GM12874 (cell line): ENCODE measurements around the gene ADCY5.
A peak's percentile ranks its signal among the peaks of the same experiment; 100 is the strongest.

Source experiments
- CTCF ChIP-seq: IDR thresholded peaks from 2 replicates; pipeline ENCODE4 v1.5.1; 2011; ENCODE audit warnings: low read depth, mild to moderate bottlenecking, control low read depth, low read length, moderate library complexity; ENCODE audit not compliant: insufficient read depth

ADCY5 gene

GRCh38 chr3:123330441-123330991, 118.4 kb downstream of the ADCY5 start:
- TF ChIP-seq CTCF = no peak

- TF ChIP-seq CTCF = no peak
Measured at GRCh38 chr3:123329636-123330340, 119.1 kb downstream of the ADCY5 start.

GRCh38 chr3:123328851-123329635, 119.8 kb downstream of the ADCY5 start:
- TF ChIP-seq CTCF = peak; percentile 91

GRCh38 chr3:123327956-123328850, 120.7 kb downstream of the ADCY5 start:
- no peak for TF ChIP-seq CTCF

GRCh38 chr3:123327480-123327879, 121.4 kb downstream of the ADCY5 start:
- no peak for TF ChIP-seq CTCF

GRCh38 chr3:123326531-123326930, 122.4 kb downstream of the ADCY5 start:
- TF ChIP-seq CTCF = no peak
